ENCODE data around the gene MPV17L2. TPM values are rescaled to one million over a fixed set of nuclear protein-coding genes. Genes with fewer than 3 reads are reported as not detected.

The MPV17L2 gene
- total and polyA plus RNA-seq, 2 donors (not counting 3 experiments of a cell fraction or from before 2014, with no cell fraction given): 13.8 to 27.6 TPM

- no peak overlapping the region for H3K4me3 ChIP-seq (replicated peaks in 1 of 3; ENCODE audit: insufficient read depth in 1 of 3, low read depth in 1 of 3, low read length in 3 of 3)
- CTCF ChIA-PET: interaction anchor here (0.6 to 1.1 kb wide), 2 partner anchors 83 to 329 kb away, joined by 4 read pairs; no protein-coding TSS in a partner anchor
- H2AFZ ChIP-seq (ENCODE audit: low read depth, low read length): no peak overlapping the region
- intact Hi-C loops (cut with micrococcal nuclease): no loop called here
- H3K27ac ChIP-seq (ENCODE audit: insufficient read depth, low read depth, low read length): no peak overlapping the region
- FAIRE-seq (no peak), DNase-seq (ENCODE audit: low read depth, low spot score) (no peak)
- TF ChIP-seq CTCF (IDR thresholded peaks at IDR 0.05; ENCODE audit: extremely low read depth in 1 of 2, insufficient read depth in 1 of 2, low read depth in 1 of 2, low read length in 2 of 2) (no peak), MYC (IDR thresholded peaks at IDR 0.05; ENCODE audit: low read depth, low read length) (no peak), FOS (IDR thresholded peaks at IDR 0.05; ENCODE audit: borderline replicate concordance, insufficient read depth, low read length) (no peak), MAX (IDR thresholded peaks at IDR 0.05; ENCODE audit: insufficient read depth, insufficient read length) (no peak), JUN (IDR thresholded peaks at IDR 0.05; ENCODE audit: borderline replicate concordance, insufficient read depth, insufficient read length, low read depth) (no peak), EZH2 (IDR thresholded peaks at IDR 0.05; ENCODE audit: borderline replicate concordance, low read depth, low read length, severe bottlenecking) (no peak), GATA2 (IDR thresholded peaks at IDR 0.05; ENCODE audit: insufficient read depth, insufficient read length, low read depth, low read length) (no peak), POLR2AphosphoS5 (IDR thresholded peaks at IDR 0.05; ENCODE audit: insufficient read depth, low read depth, low read length) (no peak), POLR2A (IDR thresholded peaks at IDR 0.05; ENCODE audit: low read depth, low read length) (no peak)
- no peak overlapping the region for H3K9ac ChIP-seq (replicated peaks; ENCODE audit: extremely low read depth, insufficient read depth, low read length)
- H3K9me3 ChIP-seq (replicated peaks; ENCODE audit: control insufficient read depth, insufficient read depth, low read length): no peaks in the 10 kb centered on the region
- H3K4me2 ChIP-seq (ENCODE audit: insufficient read depth, low read length): no peak overlapping the region
- dilution Hi-C loops (cut with MboI; ENCODE audit: extremely low pct_ligation_motif_present, low sequenced_read_pairs): no loop called here
- POLR2A ChIA-PET: no interaction called here
- no TSS peak for BruUV-seq (replicated peaks)
- no peaks in the 10 kb centered on the region for H4K20me1 ChIP-seq (replicated peaks; ENCODE audit: control insufficient read depth, extremely low read depth, insufficient read depth, low read length)
- H3K4me1 ChIP-seq (ENCODE audit: control insufficient read depth, extremely low read depth, insufficient read depth, low read length): peaks cover 14% of the 10 kb centered on the region
- H3K27me3 ChIP-seq (ENCODE audit: control insufficient read depth in 2 of 2, insufficient read depth in 2 of 2, low read length in 2 of 2): no peaks in the 10 kb centered on the region
- H3K9me1 ChIP-seq (replicated peaks; ENCODE audit: control insufficient read depth, extremely low read depth, insufficient read depth, low read length): no peaks in the 10 kb centered on the region
- H3K79me2 ChIP-seq (ENCODE audit: control insufficient read depth, insufficient read depth, low read length): no peaks in the 10 kb centered on the region
- peaks cover 0 to 6% of the 10 kb centered on the region in 2 experiments for H3K36me3 ChIP-seq (ENCODE audit: control insufficient read depth in 2 of 2, extremely low read depth in 1 of 2, insufficient read depth in 2 of 2, low read length in 2 of 2)
These were observed 3.5 kb downstream of the MPV17L2 start for GRCh38 chr19:18196511-18196845.
